Endodermal cell (in vitro differentiated cells): ENCODE results near the gene STK32B. TPM values are rescaled to one million over a fixed set of nuclear protein-coding genes. Genes with fewer than 3 reads are reported as not detected.

Experiments
- DNase-seq: peaks from one replicate; pipeline ENCODE4 v3.0.0-alpha.2; 2017
- H3K27ac ChIP-seq: 2 replicates; pipeline ENCODE4 v1.5.1; 2013; ENCODE audit warnings: mild to moderate bottlenecking, low read depth, low read length, moderate library complexity
- H3K27me3 ChIP-seq: 2 replicates; pipeline ENCODE4 v1.6.1; 2013; ENCODE audit warnings: mild to moderate bottlenecking, low read length, moderate library complexity; ENCODE audit not compliant: insufficient read depth, control insufficient read depth, poor library complexity, severe bottlenecking
- H3K36me3 ChIP-seq: 2 replicates; pipeline ENCODE4 v1.7.0; 2013; ENCODE audit warnings: mild to moderate bottlenecking, low read length, moderate library complexity; ENCODE audit not compliant: control insufficient read depth, insufficient read depth
- H3K4me1 ChIP-seq: one replicate; pipeline ENCODE4 v1.7.0; 2013; ENCODE audit warnings: low read length; ENCODE audit not compliant: control insufficient read depth, insufficient read depth
- H3K4me3 ChIP-seq: 2 replicates; pipeline ENCODE4 v1.5.1; 2013; ENCODE audit warnings: mild to moderate bottlenecking, low read length, moderate library complexity
- H3K9ac ChIP-seq: 2 replicates; pipeline ENCODE4 v1.6.1; 2013; ENCODE audit warnings: mild to moderate bottlenecking, low read length, moderate library complexity; ENCODE audit not compliant: poor library complexity, severe bottlenecking; ENCODE audit errors: extremely low read depth
- H3K9me3 ChIP-seq: 2 replicates; pipeline ENCODE4 v1.6.1; 2013; ENCODE audit warnings: mild to moderate bottlenecking, low read length, moderate library complexity; ENCODE audit not compliant: control insufficient read depth
- H3K27ac Mint-ChIP-seq: 2 replicates; pipeline ENCODE4 v1.8.0; 2020; ENCODE audit warnings: mixed read lengths
- H3K27me3 Mint-ChIP-seq: 2 replicates; pipeline ENCODE4 v1.8.0; 2021; ENCODE audit warnings: mild to moderate bottlenecking, mixed read lengths; ENCODE audit not compliant: insufficient read depth
- H3K36me3 Mint-ChIP-seq: 2 replicates; pipeline ENCODE4 v1.8.0; 2020; ENCODE audit warnings: low read depth, mixed read lengths
- H3K4me1 Mint-ChIP-seq: 2 replicates; pipeline ENCODE4 v1.8.0; 2020; ENCODE audit warnings: mixed read lengths
- H3K4me3 Mint-ChIP-seq: 2 replicates; pipeline ENCODE4 v1.8.0; 2020; ENCODE audit warnings: mild to moderate bottlenecking, moderate library complexity, mixed read lengths
- H3K9me3 Mint-ChIP-seq: 2 replicates; pipeline ENCODE4 v1.8.0; 2020; ENCODE audit warnings: mild to moderate bottlenecking, mixed read lengths
- CTCF ChIP-seq: fragments of 200-600 bp; sonication (generic); conservative IDR thresholded peaks from 2 replicates; pipeline ENCODE4 v1.5.0; 2021; ENCODE audit warnings: antibody characterized with exemption, mild to moderate bottlenecking
- WGBS, 2 experiments: methylation state at CpG; one replicate each; pipeline versions ENCODE4 v1.1.5 to v1.1.7; 2013; ENCODE audit warnings: missing lambda C conversion rate in 2 of 2, mixed read lengths in 1 of 2; ENCODE audit not compliant: insufficient coverage in 1 of 2, insufficient read length in 1 of 2; 5-methylcytosine and 5-hydroxymethylcytosine counted together
- total RNA-seq, 2 donors: library from RNA; stranded (reverse); fragmentation: NEBNext Ultra II Directional in 1 of 2; extraction: Animal tissue kit (Norgen Biotek cat#: 25700) in 1 of 2; gene quantifications; 2 replicates in 1 of 2; 3 replicates in 1 of 2; pipeline ENCODE4 v1.2.1, GENCODE V29; 2021

The STK32B gene
- total RNA-seq, 2 donors from 2014 or later = 1.4 to 1.5 TPM

- Histone ChIP-seq H3K9me3 (no peaks in the 10 kb centered on the region), H3K27me3 (peaks cover 4% of the 10 kb centered on the region), H3K27ac (no peak overlapping the region), H3K9ac (no peak overlapping the region), H3K36me3 (no peaks in the 10 kb centered on the region), H3K4me1 (no peaks in the 10 kb centered on the region), H3K4me3 (no peak overlapping the region)
- TF ChIP-seq CTCF = no peak
- no peak for DNase-seq
- Mint-ChIP-seq H3K4me3 (no peak overlapping the region), H3K36me3 (no peaks in the 10 kb centered on the region), H3K9me3 (no peaks in the 10 kb centered on the region), H3K4me1 (no peaks in the 10 kb centered on the region), H3K27ac (no peak overlapping the region), H3K27me3 (peaks cover 7% of the 10 kb centered on the region)
Measured at GRCh38 chr4:5355846-5356245, 304.6 kb downstream of the STK32B start.

GRCh38 chr4:5357870-5358269, 306.6 kb downstream of the STK32B start:
- Histone ChIP-seq H3K27me3 (no peaks in the 10 kb centered on the region), H3K36me3 (no peaks in the 10 kb centered on the region), H3K9me3 (no peaks in the 10 kb centered on the region), H3K4me1 (no peaks in the 10 kb centered on the region), H3K27ac (no peak overlapping the region), H3K9ac (no peak overlapping the region), H3K4me3 (no peak overlapping the region)
- no peak overlapping the region for H3K27ac Mint-ChIP-seq
- H3K4me1 Mint-ChIP-seq = no peaks in the 10 kb centered on the region
- no peaks in the 10 kb centered on the region for H3K9me3 Mint-ChIP-seq
- no peak for TF ChIP-seq CTCF
- H3K36me3 Mint-ChIP-seq = no peaks in the 10 kb centered on the region
- no peak overlapping the region for H3K4me3 Mint-ChIP-seq
- DNase-seq = no peak
- 80 to 85% methylated on average over 5 of the region's 5 CpGs for WGBS, 2 experiments
- peaks cover 2% of the 10 kb centered on the region for H3K27me3 Mint-ChIP-seq

GRCh38 chr4:5361968-5362367, 310.7 kb downstream of the STK32B start:
- Mint-ChIP-seq H3K27ac (no peak overlapping the region), H3K36me3 (no peaks in the 10 kb centered on the region), H3K9me3 (no peaks in the 10 kb centered on the region), H3K27me3 (peaks cover 2% of the 10 kb centered on the region), H3K4me3 (no peak overlapping the region), H3K4me1 (peaks cover 4% of the 10 kb centered on the region)
- no peak overlapping the region for H3K27ac ChIP-seq
- H3K9me3 ChIP-seq = no peaks in the 10 kb centered on the region
- no peak for DNase-seq
- 84 to 94% methylated on average over 3 to 5 of the region's 5 CpGs for WGBS, 2 experiments
- H3K27me3 ChIP-seq = no peaks in the 10 kb centered on the region
- no peak for TF ChIP-seq CTCF
- no peak overlapping the region for H3K4me3 ChIP-seq
- no peak overlapping the region for H3K9ac ChIP-seq
- no peaks in the 10 kb centered on the region for H3K36me3 ChIP-seq
- no peaks in the 10 kb centered on the region for H3K4me1 ChIP-seq
